K562 (cell line): ENCODE measurements around the gene SPOUT1. TPM values are rescaled to one million over a fixed set of nuclear protein-coding genes. Genes with fewer than 3 reads are reported as not detected.

Source experiments
- AFF4 ChIP-seq: sonication (generic); formaldehyde crosslinking; IDR thresholded peaks from 2 replicates; pipeline ENCODE4 v1.8.0; 2023; ENCODE audit warnings: mild to moderate bottlenecking, missing genetic modification reagents
- BRD4 ChIP-seq: fragments of 200-600 bp; sonication (generic); IDR thresholded peaks from 2 replicates; pipeline ENCODE4 v1.6.1; 2017; ENCODE audit warnings: inconsistent platforms
- FOXA3 ChIP-seq, 2 experiments: fragments of 450-650 bp in 1 of 2; sonication (generic) in 1 of 2; formaldehyde crosslinking; IDR thresholded peaks in 1 of 2; conservative IDR thresholded peaks in 1 of 2; 2 replicates each; pipeline versions ENCODE4 v1.4.0 to v1.8.0; 2020 to 2022; ENCODE audit warnings: mild to moderate bottlenecking in 2 of 2, missing genetic modification reagents in 1 of 2
- FOXM1 ChIP-seq, 2 experiments: fragments of 450-650 bp in 1 of 2; sonication (generic) in 1 of 2; formaldehyde crosslinking in 1 of 2; IDR thresholded peaks; 2 replicates each; pipeline versions ENCODE4 v1.6.1 to v1.9.0; 2017 to 2022; ENCODE audit warnings: low read depth in 2 of 2, mild to moderate bottlenecking in 2 of 2, missing genetic modification reagents in 1 of 2, moderate library complexity in 1 of 2
- IRF1 ChIP-seq: sonication (generic); formaldehyde crosslinking; IDR thresholded peaks from 2 replicates; pipeline ENCODE4 v1.8.0; 2022; ENCODE audit warnings: missing genetic modification reagents, mild to moderate bottlenecking, borderline replicate concordance
- IRF2 ChIP-seq: sonication (generic); formaldehyde crosslinking; IDR thresholded peaks from 2 replicates; pipeline ENCODE4 v1.8.1; 2022; ENCODE audit warnings: mild to moderate bottlenecking, missing genetic modification reagents
- KDM5B ChIP-seq: fragments of 200-600 bp; sonication (generic); IDR thresholded peaks from 2 replicates; pipeline ENCODE4 v1.6.1; 2012; ENCODE audit warnings: low read depth, mild to moderate bottlenecking, moderate library complexity, low read length, control low read depth, inconsistent platforms; ENCODE audit not compliant: insufficient replicate concordance
- MAZ ChIP-seq, 2 experiments: fragments of 450-650 bp in 1 of 2; sonication (generic) in 1 of 2; formaldehyde crosslinking; IDR thresholded peaks in 1 of 2; conservative IDR thresholded peaks in 1 of 2; 2 replicates each; pipeline versions ENCODE4 v1.4.0 to v1.5.0; 2020; ENCODE audit warnings: mild to moderate bottlenecking in 1 of 2, missing genetic modification reagents in 1 of 2
- MCM3 ChIP-seq: fragments of 450-650 bp; IDR thresholded peaks from 2 replicates; pipeline ENCODE4 v1.6.1; 2016
- MIER1 ChIP-seq: fragments of 450-650 bp; IDR thresholded peaks from 2 replicates; pipeline ENCODE4 v1.6.1; 2016; ENCODE audit warnings: antibody characterized with exemption, mild to moderate bottlenecking, low read depth
- NONO ChIP-seq, 2 experiments: fragments of 200-400 bp in 1 of 2; fragments of 450-650 bp in 1 of 2; formaldehyde crosslinking in 1 of 2; IDR thresholded peaks; 2 replicates each; pipeline ENCODE4 v1.6.1; 2017; ENCODE audit warnings: low read depth in 2 of 2, mild to moderate bottlenecking in 2 of 2, moderate library complexity in 2 of 2, low read length in 1 of 2
- POLR3G ChIP-seq: IDR thresholded peaks from 2 replicates; pipeline ENCODE4 v1.6.1; 2011; ENCODE audit not compliant: insufficient read length, insufficient replicate concordance; ENCODE audit errors: extremely low read depth
- RFX7 ChIP-seq: fragments of 250-450 bp; sonication (Bioruptor Pico); IDR thresholded peaks from 2 replicates; pipeline ENCODE4 v1.5.1; 2021; ENCODE audit warnings: mild to moderate bottlenecking
- SRSF7 ChIP-seq: fragments of 200-400 bp; formaldehyde crosslinking; optimal IDR thresholded peaks from 2 replicates; pipeline ENCODE3; 2017; ENCODE audit warnings: mild to moderate bottlenecking, low read depth, low read length
- STAG1 ChIP-seq: sonication (generic); formaldehyde crosslinking; IDR thresholded peaks from 2 replicates; pipeline ENCODE4 v1.5.0; 2020; ENCODE audit warnings: missing genetic modification reagents, borderline replicate concordance
- STAT5B ChIP-seq: fragments of 250-450 bp; sonication (Bioruptor Pico); IDR thresholded peaks from 2 replicates; pipeline ENCODE4 v1.8.0; 2021; ENCODE audit warnings: mild to moderate bottlenecking, inconsistent platforms
- TBP ChIP-seq: optimal IDR thresholded peaks from 2 replicates; pipeline ENCODE3; 2011; ENCODE audit warnings: low read depth, low read length, improper control_type of control experiment
- TCF15 ChIP-seq: fragments of 250-450 bp; sonication (Bioruptor Pico); IDR thresholded peaks from 2 replicates; pipeline ENCODE4 v1.8.0; 2022; ENCODE audit warnings: moderate library complexity, mild to moderate bottlenecking, inconsistent platforms
- ZFX ChIP-seq: sonication (generic); formaldehyde crosslinking; IDR thresholded peaks from 2 replicates; pipeline ENCODE4 v1.8.0; 2022; ENCODE audit warnings: mild to moderate bottlenecking, missing genetic modification reagents, moderate library complexity
- ZNF699 ChIP-seq: fragments of 250-450 bp; sonication (Bioruptor Pico); IDR thresholded peaks from 2 replicates; pipeline ENCODE4 v1.8.0; 2021; ENCODE audit warnings: mild to moderate bottlenecking, moderate library complexity; ENCODE audit not compliant: insufficient replicate concordance
- polyA plus RNA-seq, 8 experiments: library from polyadenylated mRNA; depleted of rRNA in 4 of 8; stranded (reverse) in 5 of 8; unstranded in 3 of 8; fragments of >200 nt; fragmentation: Nextera tagmentation in 2 of 8; fragmentation: Illumina TruSeq in 1 of 8; extraction: Ambion mirVana in 2 of 8; extraction: Trizol in 1 of 8; gene quantifications; 2 replicates each; pipeline versions ENCODE4 v1.2.1 to v1.2.3, GENCODE V29; 2011 to 2014; ENCODE audit warnings: inconsistent platforms in 1 of 8, missing spikeins in 1 of 8
- total RNA-seq, 7 experiments: library from RNA; depleted of rRNA in 6 of 7; stranded (reverse); fragments of >200 nt in 6 of 7; fragmentation: Illumina TruSeq in 2 of 7; extraction: Trizol in 2 of 7; gene quantifications; 2 replicates each; pipeline versions ENCODE4 v1.2.1 to v1.2.3, GENCODE V29; 2011 to 2021; ENCODE audit warnings: low replicate concordance in 1 of 7
- TF ChIP-seq, protein P1 (sequence below): fragments of 450-650 bp; IDR thresholded peaks from 2 replicates; pipeline ENCODE4 v1.6.1; 2016; ENCODE audit warnings: antibody characterized with exemption
- TF ChIP-seq, protein P2 (sequence below): sonication (generic); formaldehyde crosslinking; IDR thresholded peaks from 2 replicates; pipeline ENCODE4 v1.9.0; 2022; ENCODE audit warnings: mild to moderate bottlenecking, missing genetic modification reagents

The SPOUT1 gene
- total and polyA plus RNA-seq, 9 of the 15 experiments (the other 6 are each of a cell fraction or from before 2014, with no cell fraction given), result 10.6 to 121 (median 37.4) TPM

- TF ChIP-seq, protein P1, sequence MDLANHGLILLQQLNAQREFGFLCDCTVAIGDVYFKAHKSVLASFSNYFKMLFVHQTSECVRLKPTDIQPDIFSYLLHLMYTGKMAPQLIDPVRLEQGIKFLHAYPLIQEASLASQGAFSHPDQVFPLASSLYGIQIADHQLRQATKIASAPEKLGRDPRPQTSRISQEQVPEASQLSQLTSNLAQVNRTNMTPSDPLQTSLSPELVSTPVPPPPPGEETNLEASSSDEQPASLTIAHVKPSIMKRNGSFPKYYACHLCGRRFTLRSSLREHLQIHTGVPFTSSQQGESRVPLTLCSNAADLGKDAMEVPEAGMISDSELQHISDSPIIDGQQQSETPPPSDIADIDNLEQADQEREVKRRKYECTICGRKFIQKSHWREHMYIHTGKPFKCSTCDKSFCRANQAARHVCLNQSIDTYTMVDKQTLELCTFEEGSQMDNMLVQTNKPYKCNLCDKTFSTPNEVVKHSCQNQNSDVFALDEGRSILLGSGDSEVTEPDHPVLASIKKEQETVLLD, result no peak
- peak; percentile 52 to 79 for TF ChIP-seq MAZ (CRISPR knock-in tag; conservative IDR thresholded peaks at IDR 0.05 in 1 of 2, IDR thresholded peaks at IDR 0.05 in 1 of 2)
- TF ChIP-seq KDM5B, result no peak
- 0 out of 4 replicates have a peak, but pooled peaks of 1 of the 2 experiments have one; percentile 42 for TF ChIP-seq FOXA3 (CRISPR knock-in tag; conservative IDR thresholded peaks at IDR 0.05 in 1 of 2, IDR thresholded peaks at IDR 0.05 in 1 of 2)
- TF ChIP-seq, protein P2, sequence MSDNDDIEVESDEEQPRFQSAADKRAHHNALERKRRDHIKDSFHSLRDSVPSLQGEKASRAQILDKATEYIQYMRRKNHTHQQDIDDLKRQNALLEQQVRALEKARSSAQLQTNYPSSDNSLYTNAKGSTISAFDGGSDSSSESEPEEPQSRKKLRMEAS (CRISPR knock-in tag), result peak; percentile 90
- TF ChIP-seq ZFX (CRISPR knock-in tag), result peak; percentile 40
- no peak for TF ChIP-seq SRSF7
- TF ChIP-seq ZNF699 (CRISPR knock-in tag), result no peak
- no peak for TF ChIP-seq IRF2 (CRISPR knock-in tag)
- no peak for TF ChIP-seq STAT5B (CRISPR knock-in tag)
- TF ChIP-seq RFX7 (CRISPR knock-in tag), result no peak
- no peak for TF ChIP-seq TBP
- no peak for TF ChIP-seq MIER1
- no peak for TF ChIP-seq MCM3
- TF ChIP-seq IRF1, result no peak
- no peak for TF ChIP-seq FOXM1 (IDR thresholded peaks at IDR 0.05; ENCODE audit: low read depth)
- no peak for TF ChIP-seq FOXM1 (CRISPR knock-in tag; IDR thresholded peaks at IDR 0.05; ENCODE audit: low read depth)
- TF ChIP-seq BRD4, result no peak
- peak; percentile 57 for TF ChIP-seq STAG1 (CRISPR knock-in tag)
- no peak for TF ChIP-seq AFF4 (CRISPR knock-in tag)
- TF ChIP-seq POLR3G, result no peak
- no peak for TF ChIP-seq TCF15 (CRISPR knock-in tag)
- TF ChIP-seq NONO (IDR thresholded peaks at IDR 0.05; ENCODE audit: low read depth in 2 of 2, low read length in 1 of 2), result 0 out of 4 replicates have a peak, but pooled peaks of 1 of the 2 experiments have one; percentile 26
These were observed 34.1 kb upstream of the SPOUT1 start (continued) for GRCh38 chr9:128863647-128864046.
